ENCODE measurements around the gene LRRTM4. TPM values are rescaled to one million over a fixed set of nuclear protein-coding genes. Genes with fewer than 3 reads are reported as not detected.

LRRTM4 gene
- not detected in 2 replicates for total RNA-seq

GRCh38 chr2:77521931-77522470 is at the start of gene LRRTM4:
TSS of gene LRRTM4 (minus strand) at chr2:77522376.
- no peak for FAIRE-seq
- TF ChIP-seq CTCF (IDR thresholded peaks at IDR 0.05; ENCODE audit: insufficient read depth, low read length, severe bottlenecking) = no peak
- H3K4me3 ChIP-seq (ENCODE audit: low read depth, low read length) = no peak within 1 kb of the TSS
- no peaks in the 10 kb centered on the region for H3K27me3 ChIP-seq (ENCODE audit: control insufficient read depth, insufficient read depth, low read length)
- DNase-seq (ENCODE audit: low read depth) = no peak
- no peaks in the 10 kb centered on the region for H3K36me3 ChIP-seq (ENCODE audit: control insufficient read depth, insufficient read depth, low read length)

GRCh38 chr2:77571545-77571944 is 49.4 kb upstream of the LRRTM4 start:
- no peak for DNase-seq (ENCODE audit: low read depth)
- Histone ChIP-seq H3K27me3 (ENCODE audit: control insufficient read depth, insufficient read depth, low read length) (no peaks in the 10 kb centered on the region), H3K4me3 (ENCODE audit: low read depth, low read length) (no peak overlapping the region), H3K36me3 (ENCODE audit: control insufficient read depth, insufficient read depth, low read length) (no peaks in the 10 kb centered on the region)
- no peak for FAIRE-seq
- no peak for TF ChIP-seq CTCF (IDR thresholded peaks at IDR 0.05; ENCODE audit: insufficient read depth, low read length, severe bottlenecking)

GRCh38 chr2:77567723-77568122 is 45.5 kb upstream of the LRRTM4 start:
- Histone ChIP-seq H3K36me3 (ENCODE audit: control insufficient read depth, insufficient read depth, low read length) (no peaks in the 10 kb centered on the region), H3K27me3 (ENCODE audit: control insufficient read depth, insufficient read depth, low read length) (no peaks in the 10 kb centered on the region), H3K4me3 (ENCODE audit: low read depth, low read length) (no peak overlapping the region)
- no peak for TF ChIP-seq CTCF (IDR thresholded peaks at IDR 0.05; ENCODE audit: insufficient read depth, low read length, severe bottlenecking)
- FAIRE-seq (no peak), DNase-seq (ENCODE audit: low read depth) (no peak)

- Histone ChIP-seq H3K27me3 (ENCODE audit: control insufficient read depth, insufficient read depth, low read length) (no peaks in the 10 kb centered on the region), H3K4me3 (ENCODE audit: low read depth, low read length) (no peak overlapping the region), H3K36me3 (ENCODE audit: control insufficient read depth, insufficient read depth, low read length) (no peaks in the 10 kb centered on the region)
- DNase-seq (ENCODE audit: low read depth) (peak; percentile 1), FAIRE-seq (no peak)
- no peak for TF ChIP-seq CTCF (IDR thresholded peaks at IDR 0.05; ENCODE audit: insufficient read depth, low read length, severe bottlenecking)
Observed at GRCh38 chr2:77566582-77566981, 44.4 kb upstream of the LRRTM4 start.

- DNase-seq (ENCODE audit: low read depth) (no peak), FAIRE-seq (no peak)
- Histone ChIP-seq H3K4me3 (ENCODE audit: low read depth, low read length) (no peak overlapping the region), H3K27me3 (ENCODE audit: control insufficient read depth, insufficient read depth, low read length) (no peaks in the 10 kb centered on the region), H3K36me3 (ENCODE audit: control insufficient read depth, insufficient read depth, low read length) (no peaks in the 10 kb centered on the region)
- TF ChIP-seq CTCF (IDR thresholded peaks at IDR 0.05; ENCODE audit: insufficient read depth, low read length, severe bottlenecking) = no peak
Observed at GRCh38 chr2:77566131-77566530, 44.0 kb upstream of the LRRTM4 start.

GRCh38 chr2:77552956-77553355 is 30.8 kb upstream of the LRRTM4 start:
- no peaks in the 10 kb centered on the region for H3K27me3 ChIP-seq (ENCODE audit: control insufficient read depth, insufficient read depth, low read length)
- no peak for TF ChIP-seq CTCF (IDR thresholded peaks at IDR 0.05; ENCODE audit: insufficient read depth, low read length, severe bottlenecking)
- H3K4me3 ChIP-seq (ENCODE audit: low read depth, low read length) = no peak overlapping the region
- no peaks in the 10 kb centered on the region for H3K36me3 ChIP-seq (ENCODE audit: control insufficient read depth, insufficient read depth, low read length)
- FAIRE-seq (no peak), DNase-seq (ENCODE audit: low read depth) (no peak)

Measured in bronchial epithelial cell (primary cell).